IPS DF 4.7 (cell line): ENCODE measurements around the gene COL19A1.

Experiments used
- DNase-seq: peaks from one replicate; pipeline ENCODE4 v3.0.0-alpha.2; 2013; ENCODE audit warnings: low spot score; ENCODE audit errors: extremely low read depth

Gene COL19A1

DNA sequence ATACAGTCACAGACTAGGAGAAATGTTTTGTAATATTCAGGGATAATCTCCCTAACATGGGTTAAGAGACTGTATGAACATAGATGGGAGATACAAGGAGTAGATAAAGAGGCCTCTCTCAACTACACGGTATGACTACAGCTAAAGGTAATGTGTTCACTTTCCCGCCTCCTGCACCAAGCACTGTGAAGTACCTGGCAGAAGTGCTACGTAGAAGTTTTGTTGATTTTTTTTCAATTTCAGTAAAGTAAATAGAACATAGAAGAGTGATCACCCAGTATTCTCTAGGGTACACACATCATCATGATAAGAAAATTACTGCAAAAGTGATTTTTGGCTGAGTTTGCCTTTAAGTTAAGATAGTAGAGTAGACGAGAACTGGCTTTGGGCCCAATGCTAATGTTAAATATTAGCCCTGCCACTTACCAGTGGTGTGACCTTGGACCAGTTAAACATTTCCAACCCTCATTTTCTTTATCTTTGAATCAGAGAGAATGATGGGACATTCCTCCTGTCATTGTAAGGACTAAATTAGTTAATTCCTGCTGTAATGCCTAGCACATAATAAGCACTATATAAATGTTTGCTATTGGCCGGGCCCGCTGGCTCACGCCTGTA is 253.0 kb downstream of the COL19A1 start:
- no peak for DNase-seq

GRCh38 chr6:70124443-70124842 is 258.1 kb downstream of the COL19A1 start:
- no peak for DNase-seq

GRCh38 chr6:70124882-70125545 is 258.7 kb downstream of the COL19A1 start:
- DNase-seq: no peak

DNA sequence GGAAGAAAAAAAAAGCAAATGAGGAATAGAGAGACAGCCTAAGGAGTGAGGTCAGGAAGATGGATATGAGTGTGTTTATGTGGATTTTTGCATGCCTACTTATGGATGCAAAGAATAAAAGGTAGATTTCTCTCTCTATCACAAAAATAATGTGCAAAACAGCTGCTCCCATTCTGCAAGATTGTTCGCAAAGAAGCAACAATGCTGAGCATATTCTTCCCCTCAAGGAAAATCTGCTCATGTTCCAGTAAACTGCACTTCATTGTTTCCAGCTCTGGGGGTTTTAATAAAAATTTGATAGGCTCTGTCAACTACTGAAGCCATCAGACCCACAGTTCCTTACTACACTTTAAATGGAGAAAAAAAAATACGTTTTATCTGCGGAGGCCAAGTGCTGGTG is 259.2 kb downstream of the COL19A1 start:
- no peak for DNase-seq

DNA sequence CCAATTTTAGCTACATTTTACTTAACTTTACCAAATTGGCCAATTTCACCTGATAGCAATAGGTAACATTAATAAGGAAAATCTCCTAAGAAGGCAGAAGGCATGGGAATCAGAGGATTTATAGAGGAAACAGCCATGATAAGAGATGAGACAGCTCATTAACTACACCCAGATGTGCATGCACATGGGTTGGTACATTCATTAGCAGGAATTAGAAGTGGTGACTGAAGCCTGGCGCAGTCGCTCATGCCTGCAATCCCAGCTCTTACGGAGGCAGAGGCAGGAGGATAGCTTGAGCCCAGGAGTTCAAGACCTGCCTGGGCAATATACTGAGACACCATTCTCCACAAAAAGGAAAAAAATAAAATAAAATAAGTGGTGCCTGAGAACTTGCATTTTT is 263.0 kb downstream of the COL19A1 start:
- no peak for DNase-seq

- no peak for DNase-seq
These were observed 264.5 kb downstream of the COL19A1 start for GRCh38 chr6:70130865-70131264.

- DNase-seq: no peak
These were observed 265.2 kb downstream of the COL19A1 start for GRCh38 chr6:70131528-70131927.

DNA sequence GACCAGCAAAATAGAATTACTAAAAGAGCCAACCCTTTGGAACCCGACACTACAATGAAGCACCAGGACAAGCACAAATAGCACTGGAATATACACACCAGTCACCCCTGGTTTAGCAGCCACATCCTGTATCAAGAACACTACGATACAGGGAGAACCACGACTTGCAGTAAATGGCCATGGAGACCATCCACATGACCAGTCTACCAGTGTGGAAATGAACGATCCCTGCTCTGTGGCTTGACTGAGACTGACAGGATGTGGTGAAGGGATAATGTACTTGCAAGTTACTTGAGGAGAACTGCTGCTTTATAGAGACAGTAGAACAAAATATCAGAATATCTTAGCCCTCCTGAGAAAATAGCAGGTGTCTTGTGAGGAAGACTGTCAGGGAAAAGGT is 266.9 kb downstream of the COL19A1 start:
- DNase-seq: no peak

GRCh38 chr6:70134542-70134941 is 268.2 kb downstream of the COL19A1 start:
- no peak for DNase-seq

GRCh38 chr6:70135219-70136160 is 269.1 kb downstream of the COL19A1 start:
- no peak for DNase-seq

GRCh38 chr6:70136996-70137395 is 270.6 kb downstream of the COL19A1 start:
- DNase-seq: no peak

DNA sequence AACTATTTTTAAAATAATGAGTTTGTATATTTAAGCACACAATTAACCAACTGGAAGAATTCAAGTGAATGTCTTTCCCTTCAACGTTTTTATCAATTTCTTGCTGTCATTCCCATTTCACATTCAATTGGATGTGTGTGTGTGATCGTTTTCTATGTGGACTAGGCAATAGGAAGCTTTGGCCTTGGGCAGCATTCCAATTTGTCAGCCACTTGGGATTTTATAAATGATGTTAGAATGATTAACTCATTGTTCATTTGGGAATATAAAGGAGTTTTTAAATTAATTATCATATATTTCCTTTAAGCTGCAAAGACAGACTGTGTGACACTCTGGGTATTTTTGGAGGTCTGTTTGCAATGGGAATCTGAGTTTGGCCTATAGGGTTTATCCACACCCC is 274.1 kb downstream of the COL19A1 start:
- no peak for DNase-seq

DNA sequence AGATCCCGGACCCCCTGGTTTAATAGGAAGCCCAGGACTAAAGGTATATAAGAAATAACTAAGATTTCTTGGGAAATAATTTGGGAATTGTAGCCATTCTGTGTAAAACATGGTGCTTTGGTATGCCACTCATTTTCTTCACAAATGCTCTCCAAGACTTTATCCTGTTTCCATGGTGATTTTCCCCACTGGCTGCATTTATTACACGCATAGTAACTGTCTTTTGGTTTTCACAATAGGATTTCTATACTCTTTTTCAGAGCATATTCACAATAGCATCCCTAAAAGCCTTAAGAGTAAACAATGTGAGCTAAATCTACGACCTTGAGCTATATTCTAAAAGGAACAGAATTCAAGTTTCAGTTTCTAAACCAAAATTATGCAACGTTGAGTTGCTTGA is 275.7 kb downstream of the COL19A1 start:
- DNase-seq: no peak

- no peak for DNase-seq
These were observed 278.8 kb downstream of the COL19A1 start for GRCh38 chr6:70145178-70145577.

- DNase-seq: no peak
These were observed 282.9 kb downstream of the COL19A1 start for GRCh38 chr6:70149209-70149788.

GRCh38 chr6:70150521-70150920 is 284.2 kb downstream of the COL19A1 start:
- DNase-seq: no peak

DNA sequence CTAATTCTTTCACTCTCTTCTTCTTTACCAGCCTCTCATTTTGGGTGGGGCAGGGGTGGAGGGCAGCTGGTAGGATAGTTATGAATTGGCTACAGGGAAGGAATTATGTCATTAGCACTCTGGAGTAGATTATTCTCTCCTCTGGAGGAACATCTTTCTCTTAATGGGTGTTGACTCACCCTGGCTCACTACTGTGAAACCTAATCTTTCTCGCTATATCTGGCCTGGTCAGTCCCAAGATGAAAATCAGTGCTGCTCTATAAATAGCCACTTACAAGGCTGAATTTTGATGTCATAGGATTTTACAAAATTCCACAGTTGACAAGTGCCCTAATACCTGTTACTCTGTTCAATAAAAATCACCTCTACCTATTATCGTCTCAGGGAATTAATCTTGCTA is 285.3 kb downstream of the COL19A1 start:
- no peak for DNase-seq

- DNase-seq: no peak
These were observed 286.4 kb downstream of the COL19A1 start for GRCh38 chr6:70152786-70153185.

DNA sequence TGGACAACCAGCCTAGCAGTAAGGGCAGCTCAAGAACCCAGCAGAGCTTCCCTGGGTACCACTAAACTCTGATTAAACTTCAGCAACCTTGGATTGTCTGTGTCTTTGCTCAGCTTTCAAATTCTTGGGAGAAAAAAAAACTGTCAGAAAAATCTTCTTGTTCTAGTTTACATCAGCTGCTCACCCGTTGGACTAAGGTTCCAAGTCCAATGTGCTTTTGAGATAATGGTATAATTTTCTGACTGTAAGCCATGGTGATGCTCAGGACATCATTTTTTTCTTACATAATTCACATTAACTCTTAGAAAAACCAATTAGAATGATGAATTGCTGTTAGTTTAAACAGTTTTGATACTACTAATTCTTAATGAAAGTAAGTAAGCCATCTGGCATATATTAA is 290.7 kb downstream of the COL19A1 start:
- DNase-seq: no peak

DNA sequence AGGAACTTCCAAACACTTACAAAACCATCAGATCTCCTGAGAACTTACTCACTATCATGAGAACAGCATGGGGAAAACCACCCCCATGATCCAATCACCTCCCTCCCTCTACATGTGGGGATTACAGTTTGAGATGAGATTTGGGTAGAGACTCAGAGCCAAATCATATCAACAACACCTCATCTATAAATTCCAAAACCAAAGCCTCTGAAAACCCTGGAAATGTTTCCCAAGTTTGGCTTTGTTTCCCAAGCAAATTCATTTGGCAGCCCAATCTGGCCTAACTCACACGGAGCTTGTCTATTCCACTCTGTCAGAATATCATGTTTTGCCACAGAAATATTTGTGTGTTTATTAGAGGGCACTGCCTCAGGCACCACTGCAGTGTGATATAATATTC is 293.9 kb downstream of the COL19A1 start:
- DNase-seq: no peak

DNA sequence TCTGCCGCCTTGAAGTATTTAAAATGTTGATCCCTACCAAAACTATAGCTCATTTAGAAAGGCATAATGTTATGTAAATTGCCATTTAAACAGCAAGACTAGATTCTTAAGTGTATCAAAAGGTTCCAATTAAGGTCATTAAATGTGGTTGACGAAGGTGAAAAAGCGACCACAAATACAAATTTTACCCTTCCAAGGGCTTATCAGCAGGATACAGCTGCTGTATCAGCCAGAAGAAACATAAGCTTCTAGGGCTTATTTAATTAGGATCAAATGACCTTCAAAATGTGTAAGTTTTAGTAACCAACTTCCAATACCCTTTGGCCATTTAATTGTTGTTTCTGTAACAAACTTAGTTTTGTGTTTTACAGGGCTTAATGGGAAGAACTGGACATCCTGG is 296.6 kb downstream of the COL19A1 start:
- DNase-seq: no peak

- DNase-seq: no peak
These were observed 297.4 kb downstream of the COL19A1 start for GRCh38 chr6:70163795-70164194.
